GM10266 (cell line): ENCODE data around the gene ATP7B.

Source experiments
- DNase-seq: peaks from one replicate; pipeline ENCODE4 v3.0.0; 2012; ENCODE audit errors: extremely low spot score
- TF ChIP-seq, protein P1 (sequence below): IDR thresholded peaks from 2 replicates; pipeline ENCODE4 v1.5.1; 2012; ENCODE audit warnings: mild to moderate bottlenecking, low read depth; ENCODE audit not compliant: control insufficient read depth, insufficient read depth; ENCODE audit errors: missing control alignments

The ATP7B gene

DNA sequence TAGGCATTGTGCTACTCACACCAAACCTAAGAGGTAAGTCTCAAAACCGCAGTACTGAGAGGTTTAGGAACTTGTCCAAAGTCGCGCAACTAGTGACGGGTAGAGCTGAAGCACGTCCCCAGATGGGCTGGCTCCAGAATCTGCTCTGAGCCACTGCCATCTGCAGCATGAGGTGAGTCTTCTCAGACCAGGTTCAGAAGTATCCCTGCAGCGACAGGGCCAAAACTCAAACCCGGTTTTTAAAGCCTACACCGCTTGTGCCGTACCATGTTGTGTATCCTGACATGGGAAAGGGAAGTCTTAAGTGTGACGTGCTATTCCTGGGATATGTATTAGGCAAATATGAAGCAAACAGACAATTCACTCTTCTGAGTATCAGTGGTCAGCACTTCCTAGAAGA lies 45.1 kb downstream of the ATP7B start:
- TF ChIP-seq, protein P1, sequence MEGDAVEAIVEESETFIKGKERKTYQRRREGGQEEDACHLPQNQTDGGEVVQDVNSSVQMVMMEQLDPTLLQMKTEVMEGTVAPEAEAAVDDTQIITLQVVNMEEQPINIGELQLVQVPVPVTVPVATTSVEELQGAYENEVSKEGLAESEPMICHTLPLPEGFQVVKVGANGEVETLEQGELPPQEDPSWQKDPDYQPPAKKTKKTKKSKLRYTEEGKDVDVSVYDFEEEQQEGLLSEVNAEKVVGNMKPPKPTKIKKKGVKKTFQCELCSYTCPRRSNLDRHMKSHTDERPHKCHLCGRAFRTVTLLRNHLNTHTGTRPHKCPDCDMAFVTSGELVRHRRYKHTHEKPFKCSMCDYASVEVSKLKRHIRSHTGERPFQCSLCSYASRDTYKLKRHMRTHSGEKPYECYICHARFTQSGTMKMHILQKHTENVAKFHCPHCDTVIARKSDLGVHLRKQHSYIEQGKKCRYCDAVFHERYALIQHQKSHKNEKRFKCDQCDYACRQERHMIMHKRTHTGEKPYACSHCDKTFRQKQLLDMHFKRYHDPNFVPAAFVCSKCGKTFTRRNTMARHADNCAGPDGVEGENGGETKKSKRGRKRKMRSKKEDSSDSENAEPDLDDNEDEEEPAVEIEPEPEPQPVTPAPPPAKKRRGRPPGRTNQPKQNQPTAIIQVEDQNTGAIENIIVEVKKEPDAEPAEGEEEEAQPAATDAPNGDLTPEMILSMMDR, result no peak
- no peak for DNase-seq

DNA sequence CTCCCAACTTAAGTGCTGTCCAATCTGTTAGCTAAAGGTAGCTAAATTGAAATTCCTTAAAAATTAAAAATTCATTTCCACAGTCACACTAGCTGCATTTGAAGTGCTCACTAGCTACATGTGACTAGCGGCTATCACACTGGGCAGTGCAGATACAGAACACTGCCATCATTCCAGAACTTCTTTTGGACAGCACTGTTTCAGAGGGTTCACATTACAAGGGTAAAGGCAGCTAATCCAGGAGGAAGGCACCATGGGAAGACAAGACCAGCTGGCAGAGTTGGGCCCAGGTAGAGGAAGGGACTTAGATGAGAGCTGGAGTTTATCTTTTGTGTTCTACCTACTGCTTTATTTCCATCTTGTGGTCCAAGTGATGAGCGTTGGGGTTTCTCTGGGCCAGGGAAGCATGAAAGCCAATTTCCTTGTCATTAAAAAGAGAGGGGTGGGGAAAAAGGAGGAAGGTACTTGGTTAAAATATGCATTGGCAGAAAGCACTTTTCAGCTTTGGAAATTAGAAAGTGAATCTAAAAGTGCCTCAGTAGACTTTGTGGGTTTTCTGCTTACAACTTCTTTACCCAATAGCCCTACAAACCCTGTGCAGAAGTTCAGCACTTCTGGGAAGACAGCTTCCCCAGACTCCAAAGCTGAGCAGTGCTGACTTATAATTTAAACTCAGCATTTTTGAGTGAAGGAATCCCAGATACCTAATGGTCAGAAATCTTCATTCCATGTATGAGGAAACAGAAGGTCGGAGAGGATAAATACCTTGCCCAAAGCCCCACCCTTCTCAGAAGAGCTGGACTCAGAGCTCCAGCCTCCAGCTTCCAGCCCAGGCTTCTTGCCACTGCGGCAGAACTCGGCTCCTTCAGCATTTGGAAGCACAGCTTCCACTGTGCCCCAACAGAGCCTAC lies 49.5 kb downstream of the ATP7B start:
- TF ChIP-seq, protein P1, result no peak
- DNase-seq, result no peak

DNA sequence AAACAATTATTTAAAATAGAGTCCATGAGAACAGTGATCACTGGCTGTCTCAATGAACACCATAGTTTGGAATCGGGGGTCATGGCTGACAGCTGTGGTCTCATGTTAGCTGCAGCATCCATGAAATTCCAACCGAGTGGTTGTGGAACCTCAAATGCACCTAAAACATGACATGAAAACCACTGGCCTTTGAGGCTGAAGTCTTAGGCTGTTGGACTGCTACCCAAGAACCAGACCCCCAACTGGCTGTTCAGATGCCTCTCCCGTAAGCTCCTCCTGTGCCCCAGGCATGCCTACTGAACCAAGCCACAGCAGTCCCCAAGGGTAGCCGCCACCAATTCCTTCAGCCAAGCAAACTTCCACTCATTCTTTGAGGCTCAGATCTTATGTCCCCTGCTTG lies 50.5 kb downstream of the ATP7B start:
- no peak for DNase-seq
- TF ChIP-seq, protein P1, result no peak

DNA sequence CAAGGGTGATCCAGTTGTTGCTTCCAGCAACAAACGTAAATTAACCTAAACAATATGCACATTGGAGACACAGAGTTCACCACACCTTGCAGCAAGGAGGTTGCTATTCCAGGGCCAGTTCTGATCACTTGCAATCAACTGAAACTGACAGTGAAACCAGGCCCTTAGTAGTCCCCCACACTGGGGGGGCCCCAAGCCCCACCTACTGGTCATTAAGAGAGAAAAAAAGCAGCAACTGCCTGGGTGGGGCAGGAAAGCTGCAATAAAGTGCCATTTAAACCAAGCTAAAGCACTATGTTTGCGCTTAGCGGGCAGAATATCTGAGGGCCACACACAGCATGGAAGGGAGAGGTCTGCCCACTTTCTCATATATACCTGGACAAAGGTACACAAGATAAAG lies 51.5 kb downstream of the ATP7B start:
- TF ChIP-seq, protein P1, result no peak
- peak; percentile 63 for DNase-seq

DNA sequence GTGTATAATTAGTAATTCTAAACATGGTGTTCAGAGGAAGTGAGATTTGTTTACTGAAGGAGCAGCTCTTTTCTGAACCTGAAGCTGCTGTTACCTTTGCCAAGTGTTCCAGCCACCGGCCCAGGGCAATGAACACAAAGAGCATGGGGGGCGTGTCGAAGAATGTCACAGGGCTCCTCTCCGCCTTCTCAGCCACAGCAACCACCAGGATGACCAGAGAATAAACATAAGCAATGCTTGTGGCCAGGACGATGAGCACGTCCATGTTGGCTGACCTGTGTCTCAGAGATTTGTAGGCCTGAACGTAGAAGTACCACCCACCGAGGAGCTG lies 53.1 kb downstream of the ATP7B start:
- TF ChIP-seq, protein P1, result no peak
- DNase-seq, result no peak

DNA sequence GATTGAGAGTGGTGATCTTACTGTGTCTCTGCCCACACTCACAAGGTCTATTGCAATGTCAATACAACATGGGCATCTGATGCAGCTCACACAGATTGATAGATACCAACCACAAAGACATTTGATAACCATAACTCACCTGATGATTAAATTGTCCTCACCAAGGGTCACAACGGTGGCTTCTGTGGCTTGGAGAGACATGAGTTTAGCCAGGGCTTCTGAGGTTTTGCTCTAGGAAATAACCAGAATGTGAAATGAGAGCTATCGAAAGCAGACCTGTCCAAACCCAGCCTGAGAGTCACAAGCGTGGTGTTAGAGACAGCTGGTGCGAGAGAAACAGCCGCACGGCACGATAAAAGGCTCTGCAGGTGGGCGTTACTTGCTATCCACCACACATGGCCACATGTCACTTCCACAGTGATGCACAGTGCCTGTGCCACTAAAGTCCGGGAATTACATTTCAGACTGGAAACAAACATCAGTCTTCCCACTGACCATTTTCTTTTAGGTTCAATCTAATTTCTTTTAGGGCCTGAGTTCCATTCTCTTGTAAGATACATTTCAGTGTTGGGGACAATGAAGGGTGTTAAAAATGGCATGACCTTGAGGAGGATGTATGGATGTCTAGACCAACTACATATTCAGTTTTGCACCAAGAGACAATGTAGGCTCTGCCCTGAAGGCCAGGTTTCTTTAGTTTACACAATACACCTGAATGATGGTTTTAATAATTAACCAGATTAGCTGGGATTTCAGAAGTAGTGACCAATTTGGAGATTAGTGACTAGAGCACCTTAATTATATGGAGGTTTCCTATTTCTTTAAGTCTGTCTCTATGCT lies 53.7 kb downstream of the ATP7B start:
- TF ChIP-seq, protein P1, result no peak
- peak; percentile 41 for DNase-seq

DNA sequence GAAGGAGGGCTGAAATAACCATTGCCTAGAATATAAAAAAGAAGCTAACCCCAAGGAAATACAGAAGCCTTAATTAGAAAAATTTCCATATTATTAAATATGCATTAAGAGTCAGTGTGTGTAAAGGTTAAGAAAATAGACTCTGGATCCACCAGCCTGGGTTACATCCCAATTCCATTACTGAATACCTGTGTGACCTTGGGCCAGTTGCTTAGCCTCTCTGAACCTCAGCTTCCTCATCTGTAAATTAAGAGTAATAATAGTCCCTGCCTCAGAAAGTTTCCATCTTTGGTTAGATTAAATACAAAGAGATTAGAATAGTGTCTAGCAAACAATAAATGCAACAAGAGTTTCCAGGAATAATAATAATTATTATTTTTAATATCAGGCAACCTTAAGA lies 54.5 kb downstream of the ATP7B start:
- DNase-seq, result no peak
- TF ChIP-seq, protein P1, result no peak
